Activated naive CD8-positive, alpha-beta T cell treated with anti-CD3 and anti-CD28 coated beads, Interleukin-2, amount 10 ng/mL, durations not matched to agents 7 days and 5 days (primary cell): Measurements from ENCODE around the gene DNAJB14. TPM values are rescaled to one million over a fixed set of nuclear protein-coding genes. Genes with fewer than 3 reads are reported as not detected.

Experiments used
- ATAC-seq: fragments of 150-1000 bp; cut with Tn5 transposase; one replicate; pipeline ENCODE4 v1.10.0; 2021; ENCODE audit warnings: low read depth, moderate library complexity
- POLR2A ChIA-PET: fragments of 350-600 bp; sonication (Branson Sonifier 250); formaldehyde crosslinking; loops from one replicate; lab custom pipeline; 2021; ENCODE audit warnings: antibody characterized with exemption; lab: Charles Lee
- DNase-seq: peaks from one replicate; pipeline ENCODE4 v3.0.0; 2021
- H3K27ac Mint-ChIP-seq: one replicate; pipeline ENCODE4 v1.8.0; 2022; ENCODE audit warnings: mild to moderate bottlenecking, mixed read lengths
- H3K27me3 Mint-ChIP-seq: one replicate; pipeline ENCODE4 v1.8.0; 2022; ENCODE audit warnings: mild to moderate bottlenecking, moderate library complexity, mixed read lengths
- H3K36me3 Mint-ChIP-seq: one replicate; pipeline ENCODE4 v1.8.0; 2021; ENCODE audit warnings: mild to moderate bottlenecking, mixed read lengths
- H3K4me1 Mint-ChIP-seq: one replicate; pipeline ENCODE4 v1.8.0; 2021; ENCODE audit warnings: mixed read lengths
- H3K4me3 Mint-ChIP-seq: one replicate; pipeline ENCODE4 v1.8.0; 2022; ENCODE audit warnings: mild to moderate bottlenecking, moderate library complexity, mixed read lengths
- H3K9me3 Mint-ChIP-seq: one replicate; pipeline ENCODE4 v1.8.0; 2021; ENCODE audit warnings: mixed read lengths
- total RNA-seq, 2 experiments: library from RNA; stranded (reverse); gene quantifications; one replicate each; pipeline ENCODE4 v1.2.3, GENCODE V29; 2021

DNAJB14 gene
- total RNA-seq, 2 experiments from 2014 or later, result 61.6 to 76.0 TPM

GRCh38 chr4:99921174-99921573 is 25.2 kb downstream of the DNAJB14 start:
- ATAC-seq, result peak; percentile 85
- Mint-ChIP-seq H3K9me3 (no peaks in the 10 kb centered on the region), H3K27me3 (no peaks in the 10 kb centered on the region), H3K27ac (no peak overlapping the region), H3K4me1 (peaks cover 12% of the 10 kb centered on the region), H3K4me3 (peak overlapping the region; percentile 47), H3K36me3 (peaks cover 42% of the 10 kb centered on the region)
- DNase-seq, result no peak
- POLR2A ChIA-PET, result interaction anchor here (0.8 to 2.2 kb wide), 3 partner anchors 25 to 29 kb away, joined by 3 to 5 read pairs (median 3); partner anchors contain the start of genes DNAJB14, H2AZ1 and LAMTOR3

DNA sequence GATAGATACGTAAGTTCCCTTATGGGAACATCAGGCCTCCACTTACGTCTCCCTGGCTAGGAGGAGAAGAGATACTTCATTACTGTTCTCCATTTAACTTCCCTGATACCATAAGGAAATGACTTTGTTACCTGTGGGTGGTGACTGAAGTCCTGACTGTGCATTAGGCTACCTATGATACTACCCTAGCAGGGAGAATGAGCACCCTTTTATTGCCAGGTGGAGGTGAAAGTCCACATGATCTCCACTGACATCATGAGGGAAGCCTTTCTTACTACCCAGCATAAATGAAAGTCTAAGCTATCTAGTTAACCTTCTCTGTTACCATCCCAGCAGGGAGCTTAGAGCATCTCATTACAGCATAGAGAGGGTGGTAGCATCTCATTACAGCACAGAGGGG is 27.8 kb downstream of the DNAJB14 start:
- H3K27ac Mint-ChIP-seq, result no peak overlapping the region
- POLR2A ChIA-PET, result no interaction called here
- DNase-seq (no peak), ATAC-seq (no peak)
- H3K9me3 Mint-ChIP-seq, result no peaks in the 10 kb centered on the region
- H3K4me1 Mint-ChIP-seq, result peaks cover 15% of the 10 kb centered on the region
- H3K27me3 Mint-ChIP-seq, result no peaks in the 10 kb centered on the region
- peaks cover 56% of the 10 kb centered on the region for H3K36me3 Mint-ChIP-seq
- no peak overlapping the region for H3K4me3 Mint-ChIP-seq

DNA sequence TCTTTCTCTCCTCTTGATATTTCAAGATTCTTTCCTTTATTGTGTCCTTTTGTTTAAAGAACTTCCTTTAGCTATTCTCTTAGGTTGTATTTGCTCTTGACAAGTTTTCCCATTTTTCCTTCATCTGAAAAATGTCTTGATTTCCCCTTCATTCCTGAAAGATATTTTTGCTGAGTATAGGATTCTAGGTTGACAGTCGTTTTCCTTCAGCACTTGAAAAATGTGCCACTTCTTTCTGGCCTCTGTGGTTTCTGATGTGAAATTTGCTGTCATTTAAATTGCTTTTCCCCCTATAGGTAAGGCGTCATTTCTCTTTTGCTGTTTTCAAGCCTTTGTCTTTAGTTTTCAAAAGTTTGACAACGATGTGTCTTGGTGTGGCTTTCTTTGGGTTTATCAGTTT is 28.8 kb downstream of the DNAJB14 start:
- no peak overlapping the region for H3K4me3 Mint-ChIP-seq
- H3K4me1 Mint-ChIP-seq, result peaks cover 15% of the 10 kb centered on the region
- peak overlapping the region; percentile 28 for H3K27ac Mint-ChIP-seq
- DNase-seq (no peak), ATAC-seq (no peak)
- H3K9me3 Mint-ChIP-seq, result no peaks in the 10 kb centered on the region
- POLR2A ChIA-PET, result no interaction called here
- H3K27me3 Mint-ChIP-seq, result no peaks in the 10 kb centered on the region
- H3K36me3 Mint-ChIP-seq, result peaks cover 57% of the 10 kb centered on the region

DNA sequence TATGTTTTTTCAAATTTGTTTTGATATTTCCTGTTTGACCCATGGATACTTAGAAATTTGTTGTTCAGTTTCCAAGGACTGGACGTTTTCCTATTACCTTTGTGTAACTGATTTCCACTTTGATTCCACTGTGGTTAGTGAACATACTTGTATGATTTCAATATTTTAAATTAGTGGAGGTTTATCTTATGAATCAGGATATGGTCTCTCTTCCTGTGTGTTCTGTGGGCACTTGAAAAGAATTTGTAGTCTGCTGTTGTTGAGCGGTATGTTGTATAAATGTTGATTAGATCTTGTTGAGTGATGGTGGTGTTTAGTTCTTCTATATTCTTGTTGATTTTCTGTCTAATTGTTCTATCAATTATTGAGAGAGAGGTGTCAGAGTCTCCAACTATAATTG is 31.0 kb downstream of the DNAJB14 start:
- ATAC-seq (no peak), DNase-seq (no peak)
- H3K9me3 Mint-ChIP-seq, result no peaks in the 10 kb centered on the region
- H3K4me1 Mint-ChIP-seq, result peaks cover 10% of the 10 kb centered on the region
- H3K36me3 Mint-ChIP-seq, result peaks cover 51% of the 10 kb centered on the region
- H3K27me3 Mint-ChIP-seq, result no peaks in the 10 kb centered on the region
- peak overlapping the region; percentile 3 for H3K27ac Mint-ChIP-seq
- H3K4me3 Mint-ChIP-seq, result no peak overlapping the region
- POLR2A ChIA-PET, result interaction anchor here (1.8 kb wide), 1 partner anchor 31 kb away, joined by 4 read pairs; the partner anchor contains the start of gene DNAJB14

DNA sequence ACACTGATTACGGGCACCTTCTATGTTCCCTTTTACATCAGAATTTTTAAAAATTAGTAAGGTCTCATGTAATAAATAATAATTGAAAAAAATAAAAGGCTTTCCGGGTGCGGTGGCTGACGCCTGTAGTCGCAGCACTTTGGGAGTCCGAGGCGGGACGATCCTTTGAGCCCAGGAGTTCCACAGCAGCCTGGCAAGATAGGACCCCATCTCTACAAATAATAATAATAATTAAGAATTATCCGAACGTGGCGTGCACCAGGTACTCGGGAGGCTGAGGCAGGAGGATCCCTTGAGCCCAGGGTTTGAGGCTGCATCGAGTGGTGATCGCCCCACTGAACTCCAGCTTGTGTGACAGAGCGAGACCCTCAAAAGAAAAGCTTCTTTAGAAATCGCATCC is 51.4 kb downstream of the DNAJB14 start:
- Mint-ChIP-seq H3K36me3 (peaks cover 6% of the 10 kb centered on the region), H3K27ac (peak overlapping the region; percentile 91), H3K9me3 (no peaks in the 10 kb centered on the region), H3K4me1 (peaks cover 25% of the 10 kb centered on the region), H3K27me3 (no peaks in the 10 kb centered on the region), H3K4me3 (peak overlapping the region; percentile 87)
- ATAC-seq, result no peak
- DNase-seq, result no peak
- POLR2A ChIA-PET, result interaction anchor here (1.0 to 2.9 kb wide), 12 partner anchors 15 to 900 kb away, joined by 3 to 31 read pairs (median 5); partner anchors contain the start of genes DAPP1, DNAJB14, H2AZ1 and METAP1

- H3K36me3 Mint-ChIP-seq, result peaks cover 6% of the 10 kb centered on the region
These were observed 52.0 kb downstream of the DNAJB14 start, which contains the start of gene LAMTOR3 for GRCh38 chr4:99894161-99894997. LAMTOR3 (minus strand) TSS chr4:99894427; CDS start chr4:99893963, 464 bp downstream.

DNA sequence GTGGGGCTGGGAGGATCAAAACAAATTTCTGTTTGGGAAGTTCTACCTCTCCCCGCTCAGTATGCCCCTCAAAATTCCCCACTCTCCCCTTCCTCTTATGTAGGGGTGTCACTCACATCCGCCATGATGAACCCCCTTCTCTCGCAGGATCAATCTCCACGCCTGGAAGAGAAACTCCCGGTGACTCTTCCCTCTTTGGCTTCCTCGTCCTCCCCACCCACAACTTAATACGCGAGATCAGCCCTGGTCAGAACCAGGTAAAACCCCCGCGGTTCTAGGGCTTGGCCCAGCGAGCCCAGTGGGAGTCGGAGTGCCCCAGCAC is 52.6 kb downstream of the DNAJB14 start:
- no peaks in the 10 kb centered on the region for H3K27me3 Mint-ChIP-seq
- no peaks in the 10 kb centered on the region for H3K9me3 Mint-ChIP-seq
- ATAC-seq (no peak), DNase-seq (no peak)
- peaks cover 25% of the 10 kb centered on the region for H3K4me1 Mint-ChIP-seq
- H3K27ac Mint-ChIP-seq, result peak overlapping the region; percentile 97
- peaks cover 6% of the 10 kb centered on the region for H3K36me3 Mint-ChIP-seq
- peak overlapping the region; percentile 97 for H3K4me3 Mint-ChIP-seq
- POLR2A ChIA-PET, result interaction anchor here (0.7 to 2.9 kb wide), 14 partner anchors 14 to 966 kb away, joined by 3 to 31 read pairs (median 5); partner anchors contain the start of genes DAPP1, DNAJB14, H2AZ1 and TRMT10A

More at GRCh38 chr4:99894161-99894997, 52.0 kb downstream of the DNAJB14 start, which contains the start of gene LAMTOR3:
- Mint-ChIP-seq H3K4me3 (peak within 1 kb of the TSS; percentile 97), H3K4me1 (peaks cover 25% of the 10 kb centered on the region), H3K9me3 (no peaks in the 10 kb centered on the region), H3K27me3 (no peaks in the 10 kb centered on the region), H3K27ac (peak within 1 kb of the TSS; percentile 97)
- peak; percentile 86 for DNase-seq
- ATAC-seq, result peak; percentile 100
- POLR2A ChIA-PET, result interaction anchor here (0.7 to 2.9 kb wide), 15 partner anchors 13 to 966 kb away, joined by 3 to 31 read pairs (median 5); partner anchors contain the start of genes DAPP1, DNAJB14, H2AZ1 and METAP1

DNA sequence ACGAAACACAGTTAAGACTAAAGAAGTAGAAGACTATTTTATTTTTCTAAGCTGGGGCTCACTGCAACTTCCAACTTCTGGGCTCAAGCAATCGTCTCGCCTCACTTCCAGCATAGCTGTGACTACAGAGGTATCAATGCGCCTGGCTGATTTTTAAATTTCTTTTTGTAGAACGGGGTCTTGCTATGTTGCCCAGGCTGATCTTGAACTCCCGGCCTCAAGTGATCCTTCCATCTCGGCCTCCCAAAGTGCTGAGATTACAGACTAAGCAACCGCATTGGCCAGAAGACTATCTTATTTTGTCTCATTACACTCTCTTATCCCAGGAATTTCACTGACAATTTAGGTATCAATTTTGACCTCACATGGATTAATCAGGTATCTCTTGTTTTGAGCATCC is 53.4 kb downstream of the DNAJB14 start:
- H3K4me3 Mint-ChIP-seq, result peak overlapping the region; percentile 97
- H3K36me3 Mint-ChIP-seq, result peaks cover 6% of the 10 kb centered on the region
- POLR2A ChIA-PET, result interaction anchor here (0.9 to 1.2 kb wide), 2 partner anchors 77 to 330 kb away, joined by 3 to 4 read pairs; partner anchors contain the start of genes DAPP1 and TRMT10A
- no peak for ATAC-seq
- no peaks in the 10 kb centered on the region for H3K27me3 Mint-ChIP-seq
- DNase-seq, result no peak
- no peaks in the 10 kb centered on the region for H3K9me3 Mint-ChIP-seq
- peak overlapping the region; percentile 97 for H3K27ac Mint-ChIP-seq
- peaks cover 29% of the 10 kb centered on the region for H3K4me1 Mint-ChIP-seq

DNA sequence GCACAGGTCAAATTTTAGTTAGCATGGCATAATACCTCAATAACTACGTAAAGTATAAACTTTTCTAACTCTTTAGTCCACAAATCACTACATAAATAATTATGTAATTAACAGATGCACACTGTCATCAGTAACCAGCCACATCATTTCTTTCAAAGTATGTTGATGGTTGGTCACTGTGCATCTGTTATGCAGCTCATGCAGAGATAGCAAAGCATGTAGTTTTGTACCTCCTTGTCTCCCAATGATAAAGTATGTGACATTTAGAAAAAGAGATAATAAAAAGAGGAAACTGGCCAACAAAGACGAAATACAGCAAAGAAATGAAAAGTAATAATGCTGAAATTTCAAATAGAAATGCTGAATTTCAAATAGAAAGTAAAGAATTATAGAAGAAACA is 55.1 kb downstream of the DNAJB14 start:
- POLR2A ChIA-PET, result no interaction called here
- Mint-ChIP-seq H3K27ac (no peak overlapping the region), H3K27me3 (no peaks in the 10 kb centered on the region), H3K9me3 (no peaks in the 10 kb centered on the region), H3K4me1 (peaks cover 29% of the 10 kb centered on the region), H3K4me3 (no peak overlapping the region), H3K36me3 (peaks cover 6% of the 10 kb centered on the region)
- no peak for ATAC-seq
- no peak for DNase-seq

DNA sequence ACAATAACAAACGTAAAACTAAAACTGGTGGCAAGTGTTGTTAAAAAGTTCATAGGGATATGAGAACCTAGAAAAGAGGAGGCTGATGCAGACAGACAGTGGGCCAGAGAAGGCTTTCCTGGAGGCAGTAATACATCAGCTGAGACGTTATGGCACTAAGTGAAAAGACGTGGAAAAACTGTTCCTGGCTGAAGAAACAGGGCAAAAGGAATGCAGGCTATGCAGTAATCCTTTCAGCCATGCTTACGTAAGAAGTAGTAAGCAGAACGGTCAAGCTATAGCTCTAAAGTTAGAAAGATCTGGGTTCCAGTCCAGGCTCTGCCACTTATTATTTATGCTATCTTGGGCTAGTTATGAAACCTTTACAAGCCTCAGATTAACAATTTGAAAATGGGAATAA is 58.6 kb downstream of the DNAJB14 start:
- H3K4me3 Mint-ChIP-seq, result no peak overlapping the region
- DNase-seq, result no peak
- POLR2A ChIA-PET, result interaction anchor here (0.9 kb wide), 1 partner anchor 61 kb away, joined by 3 read pairs; no protein-coding TSS in a partner anchor
- no peaks in the 10 kb centered on the region for H3K27me3 Mint-ChIP-seq
- H3K27ac Mint-ChIP-seq, result no peak overlapping the region
- H3K4me1 Mint-ChIP-seq, result peaks cover 16% of the 10 kb centered on the region
- H3K36me3 Mint-ChIP-seq, result peaks cover 1% of the 10 kb centered on the region
- no peak for ATAC-seq
- no peaks in the 10 kb centered on the region for H3K9me3 Mint-ChIP-seq

GRCh38 chr4:99886146-99886545 is 60.3 kb downstream of the DNAJB14 start:
- ATAC-seq (no peak), DNase-seq (no peak)
- no peak overlapping the region for H3K27ac Mint-ChIP-seq
- H3K4me1 Mint-ChIP-seq, result peaks cover 9% of the 10 kb centered on the region
- H3K4me3 Mint-ChIP-seq, result no peak overlapping the region
- H3K9me3 Mint-ChIP-seq, result no peaks in the 10 kb centered on the region
- POLR2A ChIA-PET, result no interaction called here
- H3K36me3 Mint-ChIP-seq, result peaks cover 4% of the 10 kb centered on the region
- no peaks in the 10 kb centered on the region for H3K27me3 Mint-ChIP-seq

DNA sequence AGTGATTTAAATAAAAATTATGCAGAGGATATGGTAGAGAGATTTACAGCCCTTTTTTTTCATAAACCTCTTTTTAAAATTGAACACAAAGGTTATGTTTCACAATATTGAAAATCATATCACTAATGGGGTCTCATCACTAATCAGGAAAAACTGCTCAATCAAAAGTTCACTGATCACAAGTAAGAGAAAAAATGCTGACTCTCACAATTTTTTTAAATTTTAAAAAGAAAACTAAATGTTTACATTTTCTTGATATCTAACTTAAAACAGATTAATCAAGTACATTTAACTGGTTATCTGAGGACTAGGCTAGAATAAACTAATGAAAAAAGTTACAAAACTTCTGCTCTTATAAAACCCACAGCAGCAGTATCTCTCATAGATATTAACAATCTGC is 60.7 kb downstream of the DNAJB14 start:
- Mint-ChIP-seq H3K27me3 (no peaks in the 10 kb centered on the region), H3K9me3 (no peaks in the 10 kb centered on the region), H3K4me3 (no peak overlapping the region), H3K36me3 (peaks cover 4% of the 10 kb centered on the region), H3K27ac (no peak overlapping the region), H3K4me1 (peaks cover 4% of the 10 kb centered on the region)
- DNase-seq (no peak), ATAC-seq (no peak)
- POLR2A ChIA-PET, result interaction anchor here (0.9 to 1.2 kb wide), 2 partner anchors 61 to 69 kb away, joined by 3 to 5 read pairs; partner anchors contain the start of gene DAPP1

GRCh38 chr4:99885063-99885664 is 61.3 kb downstream of the DNAJB14 start:
- ATAC-seq (no peak), DNase-seq (no peak)
- Mint-ChIP-seq H3K4me3 (no peak overlapping the region), H3K27ac (no peak overlapping the region), H3K9me3 (no peaks in the 10 kb centered on the region), H3K36me3 (peaks cover 7% of the 10 kb centered on the region), H3K27me3 (no peaks in the 10 kb centered on the region), H3K4me1 (peaks cover 4% of the 10 kb centered on the region)
- POLR2A ChIA-PET, result interaction anchor here (0.7 to 1.2 kb wide), 6 partner anchors 62 to 808 kb away, joined by 3 to 5 read pairs (median 3); partner anchors contain the start of gene DAPP1
